HepG2 (cell line): ENCODE results near the gene PNP. TPM values are rescaled to one million over a fixed set of nuclear protein-coding genes. Genes with fewer than 3 reads are reported as not detected.

Source experiments
- FIP1L1 ChIP-seq: fragments of 200-400 bp; formaldehyde crosslinking; IDR thresholded peaks from 2 replicates; pipeline ENCODE4 v1.6.1; 2018; ENCODE audit warnings: low read depth, mild to moderate bottlenecking, low read length, moderate library complexity, borderline replicate concordance; ENCODE audit not compliant: insufficient read depth
- GLMP ChIP-seq: sonication (generic); formaldehyde crosslinking; IDR thresholded peaks from 2 replicates; pipeline ENCODE4 v1.9.0; 2021; ENCODE audit warnings: missing genetic modification reagents, mild to moderate bottlenecking, borderline replicate concordance
- HHEX ChIP-seq: IDR thresholded peaks from 2 replicates; pipeline ENCODE4 v1.6.1; 2016; ENCODE audit warnings: control low read depth
- HOXA3 ChIP-seq: sonication (generic); formaldehyde crosslinking; IDR thresholded peaks from 2 replicates; pipeline ENCODE4 v1.5.0; 2020; ENCODE audit warnings: missing genetic modification reagents
- MAFG ChIP-seq: sonication (generic); formaldehyde crosslinking; IDR thresholded peaks from 2 replicates; pipeline ENCODE4 v1.5.1; 2020; ENCODE audit warnings: mild to moderate bottlenecking, missing genetic modification reagents
- MIXL1 ChIP-seq: IDR thresholded peaks from 2 replicates; pipeline ENCODE4 v1.6.1; 2016
- NFYC ChIP-seq: IDR thresholded peaks from 2 replicates; pipeline ENCODE4 v1.6.1; 2016; ENCODE audit warnings: missing genetic modification reagents, missing compliant biosample characterization
- SALL1 ChIP-seq: sonication (generic); formaldehyde crosslinking; IDR thresholded peaks from 2 replicates; pipeline ENCODE4 v1.8.0; 2022; ENCODE audit warnings: mild to moderate bottlenecking, missing genetic modification reagents
- SIX1 ChIP-seq: sonication (generic); formaldehyde crosslinking; IDR thresholded peaks from 2 replicates; pipeline ENCODE4 v1.4.0; 2020; ENCODE audit warnings: missing genetic modification reagents, borderline replicate concordance
- THAP9 ChIP-seq: sonication (generic); formaldehyde crosslinking; IDR thresholded peaks from 2 replicates; pipeline ENCODE4; 2020; ENCODE audit warnings: missing genetic modification reagents, mild to moderate bottlenecking, borderline replicate concordance
- ZNF124 ChIP-seq: sonication (generic); formaldehyde crosslinking; IDR thresholded peaks from 2 replicates; pipeline ENCODE4 v1.4.0; 2020; ENCODE audit warnings: missing genetic modification reagents
- ZNF275 ChIP-seq: sonication (generic); formaldehyde crosslinking; IDR thresholded peaks from 2 replicates; pipeline ENCODE4 v1.8.0; 2022; ENCODE audit warnings: missing genetic modification reagents, mild to moderate bottlenecking, inconsistent platforms, borderline replicate concordance
- polyA plus RNA-seq, 8 experiments: library from polyadenylated mRNA; depleted of rRNA in 3 of 8; stranded (reverse) in 7 of 8; unstranded in 1 of 8; fragments of >200 nt; fragmentation: Illumina TruSeq in 4 of 8; extraction: Trizol in 4 of 8; gene quantifications; 2 replicates each; pipeline versions ENCODE4 v1.2.1 to v1.2.3, GENCODE V29; 2011 to 2016; ENCODE audit warnings: low read depth in 4 of 8, missing spikeins in 1 of 8, mixed read lengths in 1 of 8; ENCODE audit not compliant: insufficient read depth in 1 of 8
- total RNA-seq, 5 experiments: library from RNA; depleted of rRNA; stranded (reverse); fragments of >200 nt; fragmentation: Illumina TruSeq; extraction: Trizol; gene quantifications; 2 replicates each; pipeline ENCODE4 v1.2.3, GENCODE V29; 2016; ENCODE audit warnings: low read depth in 1 of 5
- TF ChIP-seq, protein P1 (sequence below): sonication (generic); formaldehyde crosslinking; IDR thresholded peaks from 2 replicates; pipeline ENCODE4 v1.9.0; 2021; ENCODE audit warnings: missing genetic modification reagents, mild to moderate bottlenecking, borderline replicate concordance
- TF ChIP-seq, protein P2 (sequence below): sonication (generic); formaldehyde crosslinking; IDR thresholded peaks from 2 replicates; pipeline ENCODE4 v1.4.0; 2020; ENCODE audit warnings: missing genetic modification reagents, low read depth, mild to moderate bottlenecking, borderline replicate concordance
- TF ChIP-seq, protein P3 (sequence below): IDR thresholded peaks from 2 replicates; pipeline ENCODE4 v1.6.1; 2016; ENCODE audit warnings: low read depth

Gene PNP
- total and polyA plus RNA-seq, 2 of the 13 experiments (the other 11 are each of a cell fraction or from before 2014, with no cell fraction given): 45.4 to 74.8 TPM

- TF ChIP-seq, protein P1, sequence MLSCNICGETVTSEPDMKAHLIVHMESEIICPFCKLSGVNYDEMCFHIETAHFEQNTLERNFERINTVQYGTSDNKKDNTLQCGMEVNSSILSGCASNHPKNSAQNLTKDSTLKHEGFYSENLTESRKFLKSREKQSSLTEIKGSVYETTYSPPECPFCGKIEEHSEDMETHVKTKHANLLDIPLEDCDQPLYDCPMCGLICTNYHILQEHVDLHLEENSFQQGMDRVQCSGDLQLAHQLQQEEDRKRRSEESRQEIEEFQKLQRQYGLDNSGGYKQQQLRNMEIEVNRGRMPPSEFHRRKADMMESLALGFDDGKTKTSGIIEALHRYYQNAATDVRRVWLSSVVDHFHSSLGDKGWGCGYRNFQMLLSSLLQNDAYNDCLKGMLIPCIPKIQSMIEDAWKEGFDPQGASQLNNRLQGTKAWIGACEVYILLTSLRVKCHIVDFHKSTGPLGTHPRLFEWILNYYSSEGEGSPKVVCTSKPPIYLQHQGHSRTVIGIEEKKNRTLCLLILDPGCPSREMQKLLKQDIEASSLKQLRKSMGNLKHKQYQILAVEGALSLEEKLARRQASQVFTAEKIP: no peak
- TF ChIP-seq HOXA3 (CRISPR knock-in tag) (peak; percentile 34; the same call in 1 of the 2 replicates), NFYC (CRISPR knock-in tag) (no peak), GLMP (no peak), THAP9 (CRISPR knock-in tag) (peak; percentile 52; the same call in 1 of the 2 replicates), SALL1 (peak; percentile 85), MIXL1 (CRISPR knock-in tag) (0 out of 2 replicates have a peak, but pooled peaks have one; percentile 52), ZNF124 (CRISPR knock-in tag) (no peak), HHEX (CRISPR knock-in tag) (no peak), FIP1L1 (no peak), MAFG (CRISPR knock-in tag) (no peak), ZNF275 (CRISPR knock-in tag) (no peak), SIX1 (CRISPR knock-in tag) (no peak)
- TF ChIP-seq, protein P2, sequence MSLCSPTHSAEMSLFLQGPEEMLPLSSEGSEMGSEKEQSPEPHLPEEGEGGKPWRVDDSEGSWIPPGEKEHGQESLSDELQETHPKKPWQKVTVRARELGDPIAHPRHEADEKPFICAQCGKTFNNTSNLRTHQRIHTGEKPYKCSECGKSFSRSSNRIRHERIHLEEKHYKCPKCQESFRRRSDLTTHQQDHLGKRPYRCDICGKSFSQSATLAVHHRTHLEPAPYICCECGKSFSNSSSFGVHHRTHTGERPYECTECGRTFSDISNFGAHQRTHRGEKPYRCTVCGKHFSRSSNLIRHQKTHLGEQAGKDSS (CRISPR knock-in tag): peak; percentile 87
- TF ChIP-seq, protein P3, sequence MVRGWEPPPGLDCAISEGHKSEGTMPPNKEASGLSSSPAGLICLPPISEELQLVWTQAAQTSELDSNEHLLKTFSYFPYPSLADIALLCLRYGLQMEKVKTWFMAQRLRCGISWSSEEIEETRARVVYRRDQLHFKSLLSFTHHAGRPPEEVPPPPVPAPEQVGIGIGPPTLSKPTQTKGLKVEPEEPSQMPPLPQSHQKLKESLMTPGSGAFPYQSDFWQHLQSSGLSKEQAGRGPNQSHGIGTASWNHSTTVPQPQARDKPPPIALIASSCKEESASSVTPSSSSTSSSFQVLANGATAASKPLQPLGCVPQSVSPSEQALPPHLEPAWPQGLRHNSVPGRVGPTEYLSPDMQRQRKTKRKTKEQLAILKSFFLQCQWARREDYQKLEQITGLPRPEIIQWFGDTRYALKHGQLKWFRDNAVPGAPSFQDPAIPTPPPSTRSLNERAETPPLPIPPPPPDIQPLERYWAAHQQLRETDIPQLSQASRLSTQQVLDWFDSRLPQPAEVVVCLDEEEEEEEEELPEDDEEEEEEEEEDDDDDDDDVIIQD: no peak
Observed at GRCh38 chr14:20429801-20430669, 39.2 kb upstream of the PNP start (continued).
